ENCODE data around the gene TRANK1. TPM values are rescaled to one million over a fixed set of nuclear protein-coding genes. Genes with fewer than 3 reads are reported as not detected.

TRANK1 gene
- total RNA-seq, 1 donor from 2014 or later = 16.4 TPM

- Mint-ChIP-seq H3K27ac (no peak overlapping the region), H3K27me3 (no peaks in the 10 kb centered on the region), H3K9me3 (ENCODE audit: low read depth) (peaks cover 1% of the 10 kb centered on the region), H3K4me1 (ENCODE audit: low read depth) (peaks cover 6% of the 10 kb centered on the region), H3K36me3 (ENCODE audit: insufficient read depth) (no peaks in the 10 kb centered on the region), H3K4me3 (ENCODE audit: low read depth) (no peak overlapping the region)
- TF ChIP-seq CTCF (IDR thresholded peaks at IDR 0.05; ENCODE audit: unreplicated experiment) = no peak
- no peak for DNase-seq (ENCODE audit: low spot score, unreplicated experiment)
Observed at GRCh38 chr3:36811768-36812167, 133.1 kb downstream of the TRANK1 start.

GRCh38 chr3:36804295-36805055 lies 140.4 kb downstream of the TRANK1 start:
- Mint-ChIP-seq H3K9me3 (ENCODE audit: low read depth) (peaks cover 15% of the 10 kb centered on the region), H3K4me3 (ENCODE audit: low read depth) (no peak overlapping the region), H3K4me1 (ENCODE audit: low read depth) (no peaks in the 10 kb centered on the region), H3K27ac (no peak overlapping the region), H3K36me3 (ENCODE audit: insufficient read depth) (no peaks in the 10 kb centered on the region), H3K27me3 (no peaks in the 10 kb centered on the region)
- no peak for TF ChIP-seq CTCF (IDR thresholded peaks at IDR 0.05; ENCODE audit: unreplicated experiment)
- no peak for DNase-seq (ENCODE audit: low spot score, unreplicated experiment)

GRCh38 chr3:36803091-36803791 lies 141.6 kb downstream of the TRANK1 start:
- no peak for DNase-seq (ENCODE audit: low spot score, unreplicated experiment)
- peaks cover 15% of the 10 kb centered on the region for H3K9me3 Mint-ChIP-seq (ENCODE audit: low read depth)
- H3K36me3 Mint-ChIP-seq (ENCODE audit: insufficient read depth) = no peaks in the 10 kb centered on the region
- H3K4me1 Mint-ChIP-seq (ENCODE audit: low read depth) = no peaks in the 10 kb centered on the region
- no peak for TF ChIP-seq CTCF (IDR thresholded peaks at IDR 0.05; ENCODE audit: unreplicated experiment)
- H3K4me3 Mint-ChIP-seq (ENCODE audit: low read depth) = no peak overlapping the region
- no peak overlapping the region for H3K27ac Mint-ChIP-seq
- H3K27me3 Mint-ChIP-seq = no peaks in the 10 kb centered on the region

GRCh38 chr3:36800533-36801116 lies 144.2 kb downstream of the TRANK1 start:
- no peak for DNase-seq (ENCODE audit: low spot score, unreplicated experiment)
- no peaks in the 10 kb centered on the region for H3K4me1 Mint-ChIP-seq (ENCODE audit: low read depth)
- H3K9me3 Mint-ChIP-seq (ENCODE audit: low read depth) = peaks cover 4% of the 10 kb centered on the region
- TF ChIP-seq CTCF (IDR thresholded peaks at IDR 0.05; ENCODE audit: unreplicated experiment) = no peak
- no peaks in the 10 kb centered on the region for H3K27me3 Mint-ChIP-seq
- no peak overlapping the region for H3K27ac Mint-ChIP-seq
- H3K4me3 Mint-ChIP-seq (ENCODE audit: low read depth) = no peak overlapping the region
- H3K36me3 Mint-ChIP-seq (ENCODE audit: insufficient read depth) = no peaks in the 10 kb centered on the region

GRCh38 chr3:36796881-36797280 lies 148.0 kb downstream of the TRANK1 start:
- peaks cover 7% of the 10 kb centered on the region for H3K27me3 Mint-ChIP-seq
- no peak for TF ChIP-seq CTCF (IDR thresholded peaks at IDR 0.05; ENCODE audit: unreplicated experiment)
- no peak overlapping the region for H3K27ac Mint-ChIP-seq
- no peaks in the 10 kb centered on the region for H3K4me1 Mint-ChIP-seq (ENCODE audit: low read depth)
- no peaks in the 10 kb centered on the region for H3K9me3 Mint-ChIP-seq (ENCODE audit: low read depth)
- no peak overlapping the region for H3K4me3 Mint-ChIP-seq (ENCODE audit: low read depth)
- H3K36me3 Mint-ChIP-seq (ENCODE audit: insufficient read depth) = no peaks in the 10 kb centered on the region
- no peak for DNase-seq (ENCODE audit: low spot score, unreplicated experiment)
